ENCODE data around the gene PCIF1.

DNA sequence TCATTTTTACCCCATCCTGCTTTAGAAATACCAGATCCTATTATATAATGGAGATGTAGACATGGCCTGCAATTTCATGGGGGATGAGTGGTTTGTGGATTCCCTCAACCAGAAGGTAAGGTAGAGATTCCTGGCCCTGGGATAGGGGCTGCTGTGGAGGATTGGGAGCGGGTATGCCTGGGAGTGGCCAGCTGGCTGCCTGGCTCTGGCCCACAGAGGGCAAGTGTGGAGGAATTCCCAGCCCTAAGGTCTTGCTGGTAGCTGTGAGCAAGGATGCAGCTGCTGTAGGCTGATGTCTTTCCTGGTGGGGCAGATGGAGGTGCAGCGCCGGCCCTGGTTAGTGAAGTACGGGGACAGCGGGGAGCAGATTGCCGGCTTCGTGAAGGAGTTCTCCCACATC, 36.8 kb upstream of the PCIF1 start:
- TF ChIP-seq, protein P1, sequence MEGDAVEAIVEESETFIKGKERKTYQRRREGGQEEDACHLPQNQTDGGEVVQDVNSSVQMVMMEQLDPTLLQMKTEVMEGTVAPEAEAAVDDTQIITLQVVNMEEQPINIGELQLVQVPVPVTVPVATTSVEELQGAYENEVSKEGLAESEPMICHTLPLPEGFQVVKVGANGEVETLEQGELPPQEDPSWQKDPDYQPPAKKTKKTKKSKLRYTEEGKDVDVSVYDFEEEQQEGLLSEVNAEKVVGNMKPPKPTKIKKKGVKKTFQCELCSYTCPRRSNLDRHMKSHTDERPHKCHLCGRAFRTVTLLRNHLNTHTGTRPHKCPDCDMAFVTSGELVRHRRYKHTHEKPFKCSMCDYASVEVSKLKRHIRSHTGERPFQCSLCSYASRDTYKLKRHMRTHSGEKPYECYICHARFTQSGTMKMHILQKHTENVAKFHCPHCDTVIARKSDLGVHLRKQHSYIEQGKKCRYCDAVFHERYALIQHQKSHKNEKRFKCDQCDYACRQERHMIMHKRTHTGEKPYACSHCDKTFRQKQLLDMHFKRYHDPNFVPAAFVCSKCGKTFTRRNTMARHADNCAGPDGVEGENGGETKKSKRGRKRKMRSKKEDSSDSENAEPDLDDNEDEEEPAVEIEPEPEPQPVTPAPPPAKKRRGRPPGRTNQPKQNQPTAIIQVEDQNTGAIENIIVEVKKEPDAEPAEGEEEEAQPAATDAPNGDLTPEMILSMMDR (IDR thresholded peaks at IDR 0.05), result no peak
- TF ChIP-seq MAFK (IDR thresholded peaks at IDR 0.05; ENCODE audit: partially characterized antibody) (no peak), SREBF2 (IDR thresholded peaks at IDR 0.05) (no peak)
- TF ChIP-seq, protein P2, sequence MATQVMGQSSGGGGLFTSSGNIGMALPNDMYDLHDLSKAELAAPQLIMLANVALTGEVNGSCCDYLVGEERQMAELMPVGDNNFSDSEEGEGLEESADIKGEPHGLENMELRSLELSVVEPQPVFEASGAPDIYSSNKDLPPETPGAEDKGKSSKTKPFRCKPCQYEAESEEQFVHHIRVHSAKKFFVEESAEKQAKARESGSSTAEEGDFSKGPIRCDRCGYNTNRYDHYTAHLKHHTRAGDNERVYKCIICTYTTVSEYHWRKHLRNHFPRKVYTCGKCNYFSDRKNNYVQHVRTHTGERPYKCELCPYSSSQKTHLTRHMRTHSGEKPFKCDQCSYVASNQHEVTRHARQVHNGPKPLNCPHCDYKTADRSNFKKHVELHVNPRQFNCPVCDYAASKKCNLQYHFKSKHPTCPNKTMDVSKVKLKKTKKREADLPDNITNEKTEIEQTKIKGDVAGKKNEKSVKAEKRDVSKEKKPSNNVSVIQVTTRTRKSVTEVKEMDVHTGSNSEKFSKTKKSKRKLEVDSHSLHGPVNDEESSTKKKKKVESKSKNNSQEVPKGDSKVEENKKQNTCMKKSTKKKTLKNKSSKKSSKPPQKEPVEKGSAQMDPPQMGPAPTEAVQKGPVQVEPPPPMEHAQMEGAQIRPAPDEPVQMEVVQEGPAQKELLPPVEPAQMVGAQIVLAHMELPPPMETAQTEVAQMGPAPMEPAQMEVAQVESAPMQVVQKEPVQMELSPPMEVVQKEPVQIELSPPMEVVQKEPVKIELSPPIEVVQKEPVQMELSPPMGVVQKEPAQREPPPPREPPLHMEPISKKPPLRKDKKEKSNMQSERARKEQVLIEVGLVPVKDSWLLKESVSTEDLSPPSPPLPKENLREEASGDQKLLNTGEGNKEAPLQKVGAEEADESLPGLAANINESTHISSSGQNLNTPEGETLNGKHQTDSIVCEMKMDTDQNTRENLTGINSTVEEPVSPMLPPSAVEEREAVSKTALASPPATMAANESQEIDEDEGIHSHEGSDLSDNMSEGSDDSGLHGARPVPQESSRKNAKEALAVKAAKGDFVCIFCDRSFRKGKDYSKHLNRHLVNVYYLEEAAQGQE (IDR thresholded peaks at IDR 0.05), result no peak
- TF ChIP-seq, protein P3, sequence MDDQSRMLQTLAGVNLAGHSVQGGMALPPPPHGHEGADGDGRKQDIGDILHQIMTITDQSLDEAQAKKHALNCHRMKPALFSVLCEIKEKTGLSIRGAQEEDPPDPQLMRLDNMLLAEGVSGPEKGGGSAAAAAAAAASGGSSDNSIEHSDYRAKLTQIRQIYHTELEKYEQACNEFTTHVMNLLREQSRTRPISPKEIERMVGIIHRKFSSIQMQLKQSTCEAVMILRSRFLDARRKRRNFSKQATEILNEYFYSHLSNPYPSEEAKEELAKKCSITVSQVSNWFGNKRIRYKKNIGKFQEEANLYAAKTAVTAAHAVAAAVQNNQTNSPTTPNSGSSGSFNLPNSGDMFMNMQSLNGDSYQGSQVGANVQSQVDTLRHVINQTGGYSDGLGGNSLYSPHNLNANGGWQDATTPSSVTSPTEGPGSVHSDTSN (IDR thresholded peaks at IDR 0.05), result no peak

Measured in A549 (cell line).